DND-41 (cell line): ENCODE measurements around the gene GTF3C1.

ENCODE experiments used
- EZH2 ChIP-seq: IDR thresholded peaks from 3 replicates; pipeline ENCODE4 v1.6.1; 2012; ENCODE audit warnings: borderline replicate concordance, low read depth, mild to moderate bottlenecking, moderate library complexity, low read length, inconsistent platforms; ENCODE audit not compliant: severe bottlenecking
- TF ChIP-seq, protein P1 (sequence below): IDR thresholded peaks from 2 replicates; pipeline ENCODE4 v1.5.1; 2012; ENCODE audit warnings: borderline replicate concordance, low read length, moderate library complexity, mild to moderate bottlenecking; ENCODE audit not compliant: poor library complexity, severe bottlenecking; ENCODE audit errors: extremely low read depth

DNA sequence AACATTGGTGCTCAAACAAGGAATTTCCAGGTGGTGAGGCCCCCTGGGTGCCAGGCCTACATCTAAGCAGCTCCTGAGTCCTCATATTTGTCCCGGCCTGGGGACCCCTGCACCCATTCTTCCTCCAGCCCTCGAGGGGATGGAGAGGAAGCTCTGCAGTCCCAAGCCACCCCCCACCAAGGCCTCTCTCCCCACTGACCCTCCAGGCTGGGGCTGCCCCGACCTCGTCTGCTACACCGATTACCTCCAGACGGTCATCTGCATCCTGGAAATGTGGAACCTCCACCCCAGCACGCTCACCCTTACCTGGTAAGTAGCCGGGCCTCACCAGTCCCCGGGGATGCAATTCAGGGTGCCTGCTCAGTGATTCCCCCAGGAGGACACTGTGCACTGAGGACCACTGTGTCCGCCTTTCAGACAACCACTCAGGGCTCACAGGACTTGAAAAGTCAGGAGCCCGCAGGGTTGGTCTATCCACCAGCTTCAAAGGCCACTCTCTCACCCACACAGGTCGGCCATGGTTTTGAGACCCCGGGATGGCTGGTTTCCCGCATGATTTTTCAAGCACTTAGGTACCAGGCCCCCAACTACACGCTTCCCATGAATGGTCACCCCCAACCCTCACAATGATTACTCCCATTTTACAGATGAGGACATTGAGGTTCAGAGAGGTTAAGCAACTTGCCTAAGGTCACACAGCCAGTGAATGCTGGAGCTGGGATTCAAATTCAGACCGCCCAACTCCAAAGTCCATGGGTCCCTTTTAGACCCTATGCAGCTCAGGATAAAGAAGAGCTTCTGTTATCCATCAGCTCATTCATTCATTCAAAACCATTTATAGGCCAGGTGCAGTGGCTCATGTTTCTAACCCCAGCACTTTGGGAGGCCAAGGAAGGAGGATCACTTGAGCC, 115.3 kb downstream of the GTF3C1 start:
- TF ChIP-seq, protein P1, sequence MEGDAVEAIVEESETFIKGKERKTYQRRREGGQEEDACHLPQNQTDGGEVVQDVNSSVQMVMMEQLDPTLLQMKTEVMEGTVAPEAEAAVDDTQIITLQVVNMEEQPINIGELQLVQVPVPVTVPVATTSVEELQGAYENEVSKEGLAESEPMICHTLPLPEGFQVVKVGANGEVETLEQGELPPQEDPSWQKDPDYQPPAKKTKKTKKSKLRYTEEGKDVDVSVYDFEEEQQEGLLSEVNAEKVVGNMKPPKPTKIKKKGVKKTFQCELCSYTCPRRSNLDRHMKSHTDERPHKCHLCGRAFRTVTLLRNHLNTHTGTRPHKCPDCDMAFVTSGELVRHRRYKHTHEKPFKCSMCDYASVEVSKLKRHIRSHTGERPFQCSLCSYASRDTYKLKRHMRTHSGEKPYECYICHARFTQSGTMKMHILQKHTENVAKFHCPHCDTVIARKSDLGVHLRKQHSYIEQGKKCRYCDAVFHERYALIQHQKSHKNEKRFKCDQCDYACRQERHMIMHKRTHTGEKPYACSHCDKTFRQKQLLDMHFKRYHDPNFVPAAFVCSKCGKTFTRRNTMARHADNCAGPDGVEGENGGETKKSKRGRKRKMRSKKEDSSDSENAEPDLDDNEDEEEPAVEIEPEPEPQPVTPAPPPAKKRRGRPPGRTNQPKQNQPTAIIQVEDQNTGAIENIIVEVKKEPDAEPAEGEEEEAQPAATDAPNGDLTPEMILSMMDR: no peak
- no peak for TF ChIP-seq EZH2
